Smooth muscle cell (in vitro differentiated cells): ENCODE data around the gene SIRT2. TPM values are rescaled to one million over a fixed set of nuclear protein-coding genes. Genes with fewer than 3 reads are reported as not detected.

Experiments used
- DNase-seq: peaks from one replicate; lab custom pipeline; 2025; ENCODE audit not compliant: unreplicated experiment; lab: John Stamatoyannopoulos, UW
- H2AFZ ChIP-seq: fragments of 200-600 bp; sonication (generic); 2 replicates; pipeline ENCODE4 v1.6.0; 2016; ENCODE audit warnings: antibody characterized with exemption, low read depth, mild to moderate bottlenecking
- H3F3A ChIP-seq: fragments of 200-600 bp; sonication (generic); 2 replicates; pipeline ENCODE4 v1.6.0; 2017; ENCODE audit warnings: antibody characterized with exemption, low read depth
- H3K27ac ChIP-seq: fragments of 200-600 bp; sonication (generic); 2 replicates; pipeline ENCODE4 v1.5.1; 2016; ENCODE audit warnings: low read depth, mild to moderate bottlenecking
- H3K27me3 ChIP-seq: fragments of 200-600 bp; sonication (generic); 2 replicates; pipeline ENCODE4 v1.6.1; 2016; ENCODE audit warnings: low read depth, mild to moderate bottlenecking
- H3K36me3 ChIP-seq: fragments of 200-600 bp; sonication (generic); 2 replicates; pipeline ENCODE4 v1.5.1; 2016; ENCODE audit warnings: low read depth
- H3K4me1 ChIP-seq: fragments of 200-600 bp; sonication (generic); 2 replicates; pipeline ENCODE4 v1.5.1; 2016; ENCODE audit warnings: low read depth
- H3K4me2 ChIP-seq: fragments of 200-600 bp; sonication (generic); 2 replicates; pipeline ENCODE4 v1.6.0; 2016; ENCODE audit warnings: mild to moderate bottlenecking
- H3K4me3 ChIP-seq: fragments of 200-600 bp; sonication (generic); 2 replicates; pipeline ENCODE4 v1.5.1; 2016; ENCODE audit warnings: mild to moderate bottlenecking
- H3K79me2 ChIP-seq: fragments of 200-600 bp; sonication (generic); 2 replicates; pipeline ENCODE4 v1.6.0; 2016; ENCODE audit warnings: low read depth, mild to moderate bottlenecking
- H3K9ac ChIP-seq: fragments of 200-600 bp; sonication (generic); 2 replicates; pipeline ENCODE4 v1.6.0; 2016; ENCODE audit warnings: low read depth
- H3K9me3 ChIP-seq: fragments of 200-600 bp; sonication (generic); replicated peaks from 2 replicates; pipeline ENCODE4 v1.5.1; 2016; ENCODE audit warnings: low read depth
- H4K20me1 ChIP-seq: fragments of 200-600 bp; sonication (generic); 2 replicates; pipeline ENCODE4 v1.6.0; 2016; ENCODE audit warnings: low read depth
- WGBS: methylation state at CpG from one replicate; pipeline ENCODE4 v1.1.7; 2016; ENCODE audit warnings: low lambda C conversion rate; 5-methylcytosine and 5-hydroxymethylcytosine counted together
- polyA plus RNA-seq: library from polyadenylated mRNA; unstranded; fragments of >200 nt; fragmentation: Nextera tagmentation; extraction: Ambion mirVana; gene quantifications from 2 replicates; pipeline ENCODE4 v1.2.1, GENCODE V29; 2016
- total RNA-seq: library from RNA; depleted of rRNA; stranded (reverse); fragments of >200 nt; gene quantifications from 2 replicates; pipeline ENCODE4 v1.2.3, GENCODE V29; 2014
- TF ChIP-seq, protein P1 (sequence below): fragments of 200-600 bp; sonication (generic); IDR thresholded peaks from 2 replicates; pipeline ENCODE4 v1.5.1; 2017; ENCODE audit warnings: borderline replicate concordance, mild to moderate bottlenecking, antibody characterized with exemption; ENCODE audit not compliant: insufficient read depth, poor library complexity, severe bottlenecking

The SIRT2 gene
- total and polyA plus RNA-seq, 2 experiments from 2014 or later, result 30.7 to 48.4 TPM

DNA sequence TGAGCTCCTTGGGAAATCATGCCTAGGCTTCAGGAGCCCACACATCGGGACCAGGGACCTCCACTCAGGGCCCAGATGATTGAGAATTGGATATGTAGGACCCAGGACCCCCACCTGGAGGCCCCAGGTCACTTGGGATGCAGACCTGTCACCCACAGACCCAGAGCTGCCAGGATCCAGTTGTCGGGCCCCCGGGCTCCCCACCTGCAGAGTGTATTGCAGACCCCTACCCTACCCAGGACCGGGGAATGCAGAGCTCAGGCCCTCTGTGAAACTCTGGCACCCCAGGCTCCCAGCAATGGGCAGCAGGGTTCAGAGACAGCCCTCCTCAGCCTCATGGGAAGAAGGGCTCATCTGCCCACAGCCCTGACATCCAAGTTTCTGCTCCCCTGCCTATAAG is 6.2 kb upstream of the SIRT2 start:
- no peak overlapping the region for H3K9ac ChIP-seq
- no peak overlapping the region for H3K27ac ChIP-seq
- H3K4me2 ChIP-seq, result no peak overlapping the region
- H3K4me1 ChIP-seq, result peaks cover 5% of the 10 kb centered on the region
- DNase-seq, result no peak
- no peaks in the 10 kb centered on the region for H3K36me3 ChIP-seq
- H3F3A ChIP-seq, result no peaks in the 10 kb centered on the region
- H3K79me2 ChIP-seq, result peaks cover 13% of the 10 kb centered on the region
- no peaks in the 10 kb centered on the region for H4K20me1 ChIP-seq
- TF ChIP-seq, protein P1, sequence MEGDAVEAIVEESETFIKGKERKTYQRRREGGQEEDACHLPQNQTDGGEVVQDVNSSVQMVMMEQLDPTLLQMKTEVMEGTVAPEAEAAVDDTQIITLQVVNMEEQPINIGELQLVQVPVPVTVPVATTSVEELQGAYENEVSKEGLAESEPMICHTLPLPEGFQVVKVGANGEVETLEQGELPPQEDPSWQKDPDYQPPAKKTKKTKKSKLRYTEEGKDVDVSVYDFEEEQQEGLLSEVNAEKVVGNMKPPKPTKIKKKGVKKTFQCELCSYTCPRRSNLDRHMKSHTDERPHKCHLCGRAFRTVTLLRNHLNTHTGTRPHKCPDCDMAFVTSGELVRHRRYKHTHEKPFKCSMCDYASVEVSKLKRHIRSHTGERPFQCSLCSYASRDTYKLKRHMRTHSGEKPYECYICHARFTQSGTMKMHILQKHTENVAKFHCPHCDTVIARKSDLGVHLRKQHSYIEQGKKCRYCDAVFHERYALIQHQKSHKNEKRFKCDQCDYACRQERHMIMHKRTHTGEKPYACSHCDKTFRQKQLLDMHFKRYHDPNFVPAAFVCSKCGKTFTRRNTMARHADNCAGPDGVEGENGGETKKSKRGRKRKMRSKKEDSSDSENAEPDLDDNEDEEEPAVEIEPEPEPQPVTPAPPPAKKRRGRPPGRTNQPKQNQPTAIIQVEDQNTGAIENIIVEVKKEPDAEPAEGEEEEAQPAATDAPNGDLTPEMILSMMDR, result no peak
- no peaks in the 10 kb centered on the region for H3K27me3 ChIP-seq
- WGBS, result 98% methylated on average over 4 of the region's 4 CpGs
- H3K9me3 ChIP-seq, result no peaks in the 10 kb centered on the region
- no peak overlapping the region for H2AFZ ChIP-seq
- H3K4me3 ChIP-seq, result no peak overlapping the region

DNA sequence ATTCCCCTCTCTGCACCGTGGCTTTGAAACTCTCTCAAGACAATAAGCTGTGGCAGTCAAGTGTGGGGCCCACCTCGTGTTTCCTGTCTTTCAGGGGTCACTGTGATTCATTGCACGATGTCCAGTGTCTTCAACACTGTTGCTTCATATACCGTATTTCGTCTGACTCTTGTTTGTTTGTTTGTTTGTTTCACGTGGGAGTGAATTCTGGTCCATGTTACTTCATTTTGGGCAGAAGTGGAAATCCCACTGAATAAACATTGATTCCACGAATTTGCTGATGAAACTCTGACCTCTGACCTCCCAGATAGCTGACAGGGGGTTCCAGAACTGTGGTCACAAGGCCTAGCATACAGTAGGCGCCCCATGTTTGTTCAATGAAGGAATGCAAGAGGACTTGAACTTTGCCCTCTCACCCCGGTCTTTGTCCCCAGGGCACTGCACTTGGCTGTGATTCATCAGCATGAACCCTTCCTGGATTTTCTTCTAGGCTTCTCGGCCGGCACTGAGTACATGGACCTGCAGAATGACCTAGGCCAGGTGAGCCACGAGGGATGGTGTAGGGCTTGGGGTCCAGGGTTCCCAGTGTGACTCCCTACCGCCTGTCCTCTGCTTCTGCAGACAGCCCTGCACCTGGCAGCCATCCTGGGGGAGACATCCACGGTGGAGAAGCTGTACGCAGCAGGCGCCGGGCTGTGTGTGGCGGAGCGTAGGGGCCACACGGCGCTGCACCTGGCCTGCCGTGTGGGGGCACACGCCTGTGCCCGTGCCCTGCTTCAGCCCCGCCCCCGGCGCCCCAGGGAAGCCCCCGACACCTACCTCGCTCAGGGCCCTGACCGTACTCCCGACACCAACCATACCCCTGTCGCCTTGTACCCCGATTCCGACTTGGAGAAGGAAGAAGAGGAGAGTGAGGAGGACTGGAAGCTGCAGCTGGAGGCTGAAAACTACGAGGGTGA is 5.4 kb upstream of the SIRT2 start:
- no peak overlapping the region for H3K9ac ChIP-seq
- H3F3A ChIP-seq, result no peaks in the 10 kb centered on the region
- WGBS, result 97% methylated on average over 34 of the region's 35 CpGs
- H3K36me3 ChIP-seq, result no peaks in the 10 kb centered on the region
- peaks cover 17% of the 10 kb centered on the region for H3K79me2 ChIP-seq
- peaks cover 10% of the 10 kb centered on the region for H3K4me1 ChIP-seq
- no peak overlapping the region for H2AFZ ChIP-seq
- H3K27me3 ChIP-seq, result no peaks in the 10 kb centered on the region
- no peaks in the 10 kb centered on the region for H4K20me1 ChIP-seq
- H3K4me2 ChIP-seq, result no peak overlapping the region
- no peaks in the 10 kb centered on the region for H3K9me3 ChIP-seq
- no peak overlapping the region for H3K4me3 ChIP-seq
- H3K27ac ChIP-seq, result no peak overlapping the region
- DNase-seq, result no peak
- TF ChIP-seq, protein P1, result no peak

DNA sequence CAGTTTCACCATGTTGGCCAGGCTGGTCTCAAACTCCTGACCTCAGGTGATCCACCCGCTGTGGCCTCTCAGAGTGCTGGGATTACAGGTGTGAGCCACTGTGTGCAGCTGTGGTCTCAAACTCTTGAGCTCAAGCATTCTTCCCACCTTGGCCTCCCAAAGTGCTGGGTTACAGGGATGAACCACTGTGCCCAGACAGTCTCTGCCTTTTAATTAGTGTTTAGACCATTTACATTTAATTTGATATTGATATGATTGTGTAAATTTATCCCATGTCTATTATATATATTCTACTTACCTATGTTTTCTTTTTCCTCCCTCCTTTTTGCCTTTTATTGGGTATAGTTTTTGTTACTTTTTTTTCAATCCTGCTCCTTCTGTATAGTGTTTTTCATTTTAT is 2.3 kb upstream of the SIRT2 start:
- Histone ChIP-seq H3K4me1 (peaks cover 16% of the 10 kb centered on the region), H3F3A (no peaks in the 10 kb centered on the region), H3K4me2 (no peak overlapping the region), H3K27ac (no peak overlapping the region), H3K79me2 (peaks cover 17% of the 10 kb centered on the region), H3K4me3 (no peak overlapping the region), H4K20me1 (no peaks in the 10 kb centered on the region), H2AFZ (no peak overlapping the region), H3K36me3 (no peaks in the 10 kb centered on the region), H3K27me3 (no peaks in the 10 kb centered on the region), H3K9me3 (no peaks in the 10 kb centered on the region), H3K9ac (no peak overlapping the region)
- TF ChIP-seq, protein P1, result no peak
- WGBS, result 100% methylated on average over 1 of the region's 1 CpG
- DNase-seq, result no peak
